Skin of body (tissue), 2 donors: ENCODE measurements around the gene MESP2. TPM values are rescaled to one million over a fixed set of nuclear protein-coding genes. Genes with fewer than 3 reads are reported as not detected.

ENCODE experiments used
- DNase-seq: peaks from one replicate; lab custom pipeline; 2025; lab: John Stamatoyannopoulos, UW
- total RNA-seq: library from RNA; depleted of rRNA; stranded (reverse); fragments of >200 nt; gene quantifications from one replicate; pipeline ENCODE4 v1.2.3, GENCODE V29; 2014

MESP2 gene
- total RNA-seq, 1 donor from 2014 or later: 0.30 TPM

DNA sequence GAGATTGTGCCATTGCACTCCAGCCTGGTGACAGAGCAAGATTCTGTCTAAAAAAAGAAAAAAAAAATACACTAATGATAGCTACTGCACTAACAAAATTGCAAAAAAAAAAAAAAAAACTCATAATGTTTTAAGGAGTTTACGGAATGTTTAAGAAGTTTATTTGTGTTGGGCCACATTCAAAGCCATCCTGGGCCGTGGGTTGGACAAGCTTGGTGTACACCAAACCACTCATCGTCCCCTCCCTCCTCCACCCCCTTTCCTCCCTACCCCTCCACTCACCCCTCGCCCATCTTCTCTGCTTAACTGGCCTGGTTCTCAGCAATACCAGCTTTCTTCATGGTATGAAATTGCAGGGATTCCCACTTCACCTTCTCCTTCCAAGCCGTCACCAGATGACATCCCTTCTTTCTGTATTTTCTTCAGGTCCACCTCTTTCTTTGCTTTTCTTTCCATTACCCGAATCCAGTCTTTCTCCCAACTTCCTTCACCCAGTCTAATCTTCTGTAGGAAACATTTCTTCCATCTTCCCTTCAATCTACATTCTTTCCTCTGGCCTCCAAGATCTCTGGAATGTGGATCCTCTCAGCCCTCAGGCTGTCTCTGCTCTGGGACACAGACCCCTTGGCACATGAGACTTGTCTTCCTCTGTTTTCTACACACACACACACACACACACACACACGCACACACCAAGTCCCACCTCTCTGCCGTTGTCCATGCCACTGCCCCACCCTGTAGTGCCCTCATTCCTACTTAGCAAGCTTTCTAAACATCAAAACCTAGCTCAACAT lies 21.6 kb upstream of the MESP2 start:
- no peak for DNase-seq

DNA sequence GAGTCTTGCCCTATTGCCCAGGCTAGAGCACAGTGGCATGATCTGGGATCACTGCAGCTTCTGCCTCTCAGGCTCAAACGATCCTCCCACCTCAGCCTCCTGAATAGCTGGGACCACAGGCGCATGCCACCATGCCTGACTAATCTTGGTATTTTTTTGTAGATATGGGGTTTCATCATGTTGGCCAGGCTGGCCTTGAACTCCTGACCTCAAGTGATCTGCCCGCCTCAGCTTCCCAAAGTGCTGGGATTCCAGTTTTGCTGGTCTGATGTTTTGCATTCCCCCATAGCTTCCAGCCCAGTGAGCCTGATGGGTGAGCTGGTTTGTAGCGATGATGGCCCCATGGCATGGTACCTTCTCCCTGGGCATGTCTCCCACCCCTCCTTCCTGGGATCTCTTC lies 20.4 kb upstream of the MESP2 start:
- DNase-seq: no peak

DNA sequence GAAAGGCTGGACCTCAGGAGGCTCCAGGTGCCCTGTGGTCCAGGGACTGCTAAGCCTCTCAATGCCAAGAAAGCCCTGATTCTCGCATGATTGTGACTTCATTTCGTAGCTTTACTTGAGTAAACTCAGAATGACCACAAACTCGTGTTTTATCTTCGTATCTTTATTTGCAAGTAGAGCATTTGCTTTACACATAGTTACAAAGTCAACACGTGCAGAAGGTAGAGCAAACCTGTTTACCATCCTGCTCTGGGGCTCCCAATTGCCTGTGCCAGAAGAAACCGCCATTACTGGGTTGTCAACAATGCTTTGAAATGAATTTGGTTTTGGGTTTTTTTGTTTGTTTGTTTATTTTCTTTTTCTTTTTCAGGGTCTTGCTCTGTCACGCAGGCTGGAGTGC lies 19.2 kb upstream of the MESP2 start:
- no peak for DNase-seq

DNA sequence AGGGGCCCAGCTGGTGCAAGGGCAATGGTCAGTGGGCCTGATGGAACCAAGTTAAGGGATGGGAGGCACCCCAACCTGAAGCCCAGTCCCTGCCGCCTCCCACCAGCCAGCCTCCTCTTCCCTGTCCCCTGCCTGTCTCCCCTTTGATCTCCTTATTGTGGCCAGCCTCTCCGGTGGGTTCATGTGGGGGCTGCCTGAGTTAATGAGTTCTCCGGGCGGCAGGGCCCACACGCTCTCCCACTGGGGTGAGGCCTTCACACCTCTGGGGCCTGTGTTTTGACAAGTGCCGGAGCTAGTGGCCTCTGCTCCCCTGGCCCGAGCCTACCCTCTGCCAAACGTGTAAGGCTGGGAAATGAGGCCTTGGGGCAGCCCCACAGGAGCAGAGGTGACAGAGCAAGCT lies 17.8 kb upstream of the MESP2 start:
- DNase-seq: no peak

DNA sequence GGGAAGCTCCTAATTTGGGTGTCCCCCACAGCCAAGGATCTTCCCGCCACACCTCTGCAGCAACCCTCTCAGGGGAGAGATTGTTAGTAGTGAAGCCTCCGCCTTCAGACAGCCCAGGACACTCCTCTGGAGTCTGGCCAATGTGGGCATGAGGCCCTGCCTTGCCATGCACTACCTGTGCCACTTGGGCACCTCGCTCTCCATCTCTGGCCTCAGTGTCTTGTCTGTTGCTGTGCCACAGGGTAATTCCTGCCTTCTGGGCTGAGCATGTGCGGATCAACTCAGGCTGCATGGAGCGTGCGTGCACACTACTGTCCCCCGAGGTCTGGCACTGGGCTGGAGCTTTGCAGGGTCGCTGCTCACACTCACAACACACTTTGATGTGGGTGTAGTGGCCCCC lies 17.2 kb upstream of the MESP2 start:
- no peak for DNase-seq

GRCh38 chr15:89759835-89760234 lies 16.3 kb upstream of the MESP2 start:
- DNase-seq: no peak

- peak; percentile 54 for DNase-seq
Observed at GRCh38 chr15:89760303-89761008, 15.7 kb upstream of the MESP2 start.

GRCh38 chr15:89761009-89761831 lies 14.9 kb upstream of the MESP2 start:
- DNase-seq: no peak

DNA sequence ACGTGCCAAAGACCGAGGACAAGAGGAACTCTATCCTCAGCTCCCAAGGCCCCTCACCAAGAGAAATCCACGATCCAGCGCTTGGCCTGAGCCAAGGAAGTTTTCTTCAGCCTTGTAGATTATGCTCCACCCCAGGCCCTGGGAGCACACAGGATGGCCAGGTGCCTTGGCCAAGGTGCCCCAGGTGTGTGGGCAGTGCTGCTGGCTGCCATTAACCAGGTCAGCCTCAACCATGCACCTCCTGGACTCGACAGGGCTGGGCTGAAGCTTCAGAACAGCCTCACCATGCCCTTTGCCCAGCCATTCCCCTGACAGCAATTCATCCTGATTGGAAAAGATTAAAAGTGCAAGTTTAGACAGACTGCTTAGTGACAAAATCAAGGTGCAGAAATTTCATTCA lies 14.2 kb upstream of the MESP2 start:
- no peak for DNase-seq

- no peak for DNase-seq
Observed at GRCh38 chr15:89765694-89766093, 10.4 kb upstream of the MESP2 start.

DNA sequence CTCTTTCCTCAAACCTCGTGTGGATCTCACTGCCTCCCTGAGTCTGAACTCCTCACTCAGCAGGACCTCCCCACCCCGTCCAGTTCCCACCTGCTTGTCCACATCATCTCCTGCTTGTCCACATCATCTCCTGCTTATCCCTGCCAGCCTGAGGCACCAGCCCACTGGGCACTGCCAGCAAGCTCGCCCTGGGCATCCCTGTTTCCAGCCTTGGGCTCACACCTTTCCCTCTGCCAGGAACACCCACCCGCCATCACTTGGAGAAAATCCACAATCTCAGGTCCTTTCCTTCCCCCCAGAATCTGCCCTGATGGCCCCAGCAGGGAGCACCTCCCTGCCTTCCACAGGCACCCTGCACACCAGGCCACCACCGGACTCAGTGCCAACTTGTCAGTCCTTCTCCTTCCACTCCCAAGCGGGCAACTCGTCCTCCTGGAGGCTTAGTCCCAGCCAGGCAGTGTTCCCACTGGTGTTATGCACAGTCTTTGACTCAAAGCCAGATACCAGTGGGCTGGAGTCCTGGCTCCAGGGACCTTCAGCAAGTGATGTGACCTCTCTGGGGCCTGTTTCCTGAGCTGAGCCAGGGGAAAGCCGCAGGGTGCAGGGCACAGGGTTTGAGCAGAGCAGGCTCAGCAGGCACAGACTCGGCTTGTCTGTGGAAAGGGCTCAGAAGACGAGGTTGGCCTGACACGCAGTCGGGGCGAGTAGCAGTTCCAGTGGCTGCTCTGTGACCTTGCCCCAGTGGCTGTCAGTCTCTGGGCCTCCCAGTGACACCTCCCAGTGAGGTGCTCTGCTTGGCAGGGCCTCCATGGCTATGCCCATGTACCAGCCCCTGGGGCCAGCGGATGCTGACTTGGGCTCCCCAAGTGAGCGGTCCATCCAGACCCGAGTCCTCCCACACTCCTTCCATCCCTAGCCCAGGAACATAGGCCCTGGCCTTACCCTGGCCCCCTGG lies 9.5 kb upstream of the MESP2 start:
- no peak for DNase-seq

DNA sequence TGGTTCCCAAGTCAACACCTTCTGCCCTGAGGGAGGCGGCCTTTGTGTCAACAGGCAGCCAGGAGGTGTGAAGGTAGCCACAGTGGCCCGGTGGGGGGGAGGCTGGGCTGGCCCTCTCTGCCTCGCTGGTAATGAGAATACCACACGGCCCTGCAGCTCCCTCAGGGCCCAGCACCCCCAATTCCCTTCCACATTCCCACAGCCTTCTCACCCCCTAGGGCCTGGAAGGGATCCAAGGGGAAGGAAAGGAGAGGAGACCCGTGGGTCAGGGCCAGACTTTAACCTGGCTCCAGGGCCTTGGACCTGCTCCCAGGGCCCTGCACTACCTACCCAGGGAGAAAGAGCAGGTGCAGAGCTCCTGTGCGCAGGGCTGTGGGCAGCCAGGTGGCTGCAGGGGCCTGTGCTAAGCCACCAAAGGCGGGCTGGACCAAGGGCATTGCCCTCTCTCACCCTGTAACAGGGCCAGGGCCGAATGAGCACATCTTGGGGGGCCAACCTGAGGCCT lies 8.7 kb upstream of the MESP2 start:
- DNase-seq: no peak

- DNase-seq: no peak
Observed at GRCh38 chr15:89768071-89768500, 8.0 kb upstream of the MESP2 start.

DNA sequence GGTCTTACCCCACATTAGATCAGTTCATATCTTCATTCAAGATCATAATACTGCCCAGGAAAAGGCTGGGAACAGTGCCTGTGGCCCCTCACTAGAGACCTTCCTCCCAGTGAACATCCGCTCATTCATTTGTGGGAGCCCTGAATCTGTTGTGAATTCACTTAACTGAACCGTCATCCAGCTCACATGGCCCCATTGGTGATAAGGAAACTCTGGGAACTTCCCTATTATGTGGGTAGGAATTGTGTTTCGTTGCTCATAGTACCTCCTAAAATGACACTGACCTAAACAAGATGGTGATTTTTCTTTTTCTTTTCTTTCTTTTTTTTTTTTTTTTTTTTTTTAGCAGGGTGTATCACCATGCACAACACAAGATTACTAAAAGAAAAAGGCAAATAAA lies 6.8 kb upstream of the MESP2 start:
- no peak for DNase-seq

GRCh38 chr15:89770041-89770440 lies 6.1 kb upstream of the MESP2 start:
- no peak for DNase-seq

- DNase-seq: no peak
Observed at GRCh38 chr15:89772932-89773583, 3.1 kb upstream of the MESP2 start.

DNA sequence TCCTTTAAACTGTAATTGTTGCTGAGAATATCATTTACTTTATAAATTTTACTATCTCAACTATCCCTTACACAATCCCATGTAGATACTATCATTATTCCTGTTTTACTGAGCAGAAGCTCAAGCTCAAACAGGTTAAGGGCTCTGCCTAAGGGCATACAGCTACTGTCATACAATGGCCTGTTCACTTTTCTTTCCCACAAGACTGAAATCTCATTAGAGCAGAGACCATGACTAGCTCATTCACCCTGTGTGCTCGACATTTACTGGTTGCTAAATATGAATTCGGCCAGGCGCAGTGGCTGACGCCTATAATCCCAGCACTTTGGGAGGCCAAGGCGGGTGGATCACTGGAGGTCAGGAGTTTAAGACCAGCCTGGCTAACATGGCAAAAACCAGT lies 1.6 kb upstream of the MESP2 start:
- DNase-seq: no peak

GRCh38 chr15:89775815-89776214 lies 317 bp upstream of the MESP2 start:
- no peak for DNase-seq

DNA sequence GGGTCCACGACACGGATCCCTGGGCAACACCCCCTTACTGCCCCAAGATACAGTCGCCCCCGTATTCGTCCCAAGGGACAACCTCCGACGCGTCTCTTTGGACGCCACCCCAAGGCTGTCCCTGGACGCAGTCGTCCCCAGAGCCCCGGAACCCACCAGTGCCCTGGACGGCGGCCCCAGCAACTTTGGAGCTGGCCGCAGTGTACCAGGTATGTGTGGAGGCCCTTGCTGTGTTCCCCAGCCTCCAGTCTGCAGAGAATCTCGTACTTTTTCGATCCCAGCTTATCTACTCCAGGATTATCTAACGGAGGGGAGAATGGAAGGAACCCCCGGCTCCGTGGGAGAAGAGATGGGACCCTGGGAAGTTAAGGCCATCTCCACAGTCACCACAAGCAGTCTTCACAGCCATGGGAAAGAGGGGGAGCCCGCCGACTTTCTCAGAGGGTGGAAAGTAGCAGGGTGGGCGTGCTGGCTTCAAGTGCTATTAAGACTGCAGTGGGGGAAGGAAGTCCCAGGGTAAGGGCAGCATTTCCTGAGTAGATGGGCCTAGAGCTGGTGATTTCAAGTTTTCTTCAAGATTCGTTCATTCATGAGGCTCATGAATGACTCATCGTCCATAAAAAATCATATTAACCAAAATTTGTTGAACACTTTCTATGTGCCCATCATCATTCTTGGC lies 1.1 kb downstream of the MESP2 start:
- no peak for DNase-seq
